ENCODE measurements around the gene NRP1.

NRP1 gene

DNA sequence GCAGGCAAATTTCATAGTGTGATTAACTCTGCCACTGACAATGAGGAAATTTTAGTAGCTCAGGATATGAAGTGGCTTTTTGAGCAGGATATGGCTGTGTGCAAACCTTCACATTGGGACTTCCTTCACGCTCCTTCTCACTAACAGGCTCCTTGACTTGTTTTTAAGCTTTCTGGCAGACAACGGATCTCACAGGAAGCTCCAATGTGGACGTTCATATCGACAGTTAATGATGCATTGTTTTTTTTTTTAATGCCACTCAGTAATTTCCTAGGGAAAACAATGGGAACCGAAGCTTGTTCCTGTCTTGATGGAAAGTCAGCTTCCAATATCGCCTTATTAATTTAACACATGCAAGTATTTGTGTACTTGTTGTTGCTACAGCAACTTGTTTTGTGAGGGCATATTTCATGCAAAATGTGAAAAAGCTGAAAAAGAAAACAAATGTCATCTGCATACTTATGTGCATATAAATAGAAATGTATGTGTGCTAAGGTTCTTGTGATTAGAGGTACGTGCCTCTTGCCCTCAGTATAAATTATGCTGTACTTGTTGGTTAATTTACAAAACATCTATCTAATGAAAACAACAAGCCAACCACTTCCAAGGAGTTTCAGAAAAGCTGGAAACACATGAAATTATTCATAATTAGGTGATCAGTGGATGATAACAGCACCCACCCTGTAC is 84.7 kb downstream of the NRP1 start:
- DNase-seq = peak in 2 of 3 donors; percentile 36 to 48
- Histone ChIP-seq H3K36me3 (ENCODE audit: control insufficient read depth in 4 of 4, insufficient read depth in 4 of 4, low read length in 3 of 4) (no peaks in the 10 kb centered on the region), H3K9me3 (ENCODE audit: control extremely low read depth in 1 of 5, control insufficient read depth in 4 of 5, insufficient read depth in 2 of 5, low read depth in 1 of 5, low read length in 4 of 5) (peaks cover 0 to 6% (median 0%) of the 10 kb centered on the region in 5 experiments), H3K4me1 (ENCODE audit: control extremely low read depth in 1 of 4, control insufficient read depth in 4 of 4, insufficient read depth in 4 of 4, low read length in 3 of 4) (peaks cover 10 to 30% (median 25%) of the 10 kb centered on the region in 4 experiments), H3K27ac (ENCODE audit: insufficient read depth in 1 of 2, low read depth in 1 of 2, low read length in 2 of 2, poor library complexity in 1 of 2, severe bottlenecking in 2 of 2) (no peak overlapping the region), H3K4me3 (ENCODE audit: control insufficient read depth in 1 of 7, extremely low read depth in 1 of 7, insufficient read depth in 4 of 7, low read depth in 2 of 7, low read length in 6 of 7) (peak overlapping the region in 3 of 7 experiments; percentile 23 to 52 (median 43)), H3K27me3 (replicated peaks in 2 of 5; ENCODE audit: control insufficient read depth in 4 of 5, insufficient read depth in 5 of 5, low read length in 4 of 5) (no peaks in the 10 kb centered on the region)
- POLR2A ChIA-PET = interaction anchor here (0.7 kb wide), 1 partner anchor 40 kb away, joined by 8 read pairs; no protein-coding TSS in a partner anchor
- CTCF ChIA-PET = interaction anchor here (0.6 to 1.7 kb wide), 6 partner anchors 11 to 1389 kb away, joined by 3 to 5 read pairs (median 3); no protein-coding TSS in a partner anchor
- WGBS (ENCODE audit: insufficient coverage) = 0% methylated on average over 4 of the region's 7 CpGs

DNA sequence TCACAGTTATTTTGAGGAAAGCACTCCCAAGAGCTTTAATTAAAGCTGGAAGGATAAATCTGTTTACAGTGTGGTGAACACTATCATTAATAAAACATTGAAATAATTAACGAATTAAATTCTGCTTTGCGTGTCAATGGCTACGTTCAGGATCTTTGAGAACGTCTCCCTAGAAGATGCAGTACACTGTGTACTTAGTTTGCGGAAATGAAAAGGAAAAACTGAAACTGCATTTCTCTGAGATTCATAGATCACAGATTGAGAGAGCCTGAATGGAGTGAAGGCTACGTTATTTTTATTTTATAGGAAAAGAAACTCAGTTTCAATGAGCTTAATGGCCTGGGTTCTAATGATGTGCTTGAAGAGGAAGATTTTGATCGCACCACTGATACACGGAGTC is 85.3 kb downstream of the NRP1 start:
- WGBS (ENCODE audit: insufficient coverage) = 60% methylated on average over 6 of the region's 8 CpGs
- H3K4me3 ChIP-seq (ENCODE audit: control insufficient read depth in 1 of 7, extremely low read depth in 1 of 7, insufficient read depth in 4 of 7, low read depth in 2 of 7, low read length in 6 of 7) = peak overlapping the region in 3 of 7 experiments; percentile 23 to 52 (median 43)
- H3K27ac ChIP-seq (ENCODE audit: insufficient read depth in 1 of 2, low read depth in 1 of 2, low read length in 2 of 2, poor library complexity in 1 of 2, severe bottlenecking in 2 of 2) = no peak overlapping the region
- peaks cover 0 to 6% (median 0%) of the 10 kb centered on the region in 5 experiments for H3K9me3 ChIP-seq (ENCODE audit: control extremely low read depth in 1 of 5, control insufficient read depth in 4 of 5, insufficient read depth in 2 of 5, low read depth in 1 of 5, low read length in 4 of 5)
- H3K36me3 ChIP-seq (ENCODE audit: control insufficient read depth in 4 of 4, insufficient read depth in 4 of 4, low read length in 3 of 4) = no peaks in the 10 kb centered on the region
- no peaks in the 10 kb centered on the region for H3K27me3 ChIP-seq (replicated peaks in 2 of 5; ENCODE audit: control insufficient read depth in 4 of 5, insufficient read depth in 5 of 5, low read length in 4 of 5)
- ChIA-PET CTCF (interaction anchor here (0.8 to 1.7 kb wide), 5 partner anchors 10 to 1389 kb away, joined by 3 to 5 read pairs (median 3); no protein-coding TSS in a partner anchor), POLR2A (interaction anchor here (0.7 kb wide), 1 partner anchor 41 kb away, joined by 8 read pairs; no protein-coding TSS in a partner anchor)
- H3K4me1 ChIP-seq (ENCODE audit: control extremely low read depth in 1 of 4, control insufficient read depth in 4 of 4, insufficient read depth in 4 of 4, low read length in 3 of 4) = peaks cover 10 to 30% (median 25%) of the 10 kb centered on the region in 4 experiments
- peak in 1 of 3 donors; percentile 25 for DNase-seq

DNA sequence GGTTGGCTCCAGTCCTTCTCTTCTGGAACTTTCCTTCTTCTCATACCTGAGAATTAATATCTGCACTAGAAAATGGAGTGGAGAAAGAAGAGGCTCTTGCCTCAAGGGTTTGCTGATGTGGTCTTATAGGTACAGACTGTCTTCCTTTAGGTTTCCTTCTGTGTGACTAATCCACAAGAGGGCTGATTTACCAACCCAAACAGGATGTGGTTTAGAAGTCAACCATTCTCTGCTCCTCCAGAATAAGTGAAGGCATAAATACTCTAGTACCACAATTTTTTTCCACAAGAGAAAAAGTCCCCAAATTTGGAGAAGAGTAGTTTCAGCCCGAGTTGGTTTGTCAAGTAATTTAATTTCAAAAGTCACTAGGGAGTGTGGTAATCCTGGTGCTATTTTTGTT is 85.8 kb downstream of the NRP1 start:
- Histone ChIP-seq H3K27ac (ENCODE audit: insufficient read depth in 1 of 2, low read depth in 1 of 2, low read length in 2 of 2, poor library complexity in 1 of 2, severe bottlenecking in 2 of 2) (no peak overlapping the region), H3K4me3 (ENCODE audit: control insufficient read depth in 1 of 7, extremely low read depth in 1 of 7, insufficient read depth in 4 of 7, low read depth in 2 of 7, low read length in 6 of 7) (no peak overlapping the region), H3K36me3 (ENCODE audit: control insufficient read depth in 4 of 4, insufficient read depth in 4 of 4, low read length in 3 of 4) (no peaks in the 10 kb centered on the region), H3K27me3 (replicated peaks in 2 of 5; ENCODE audit: control insufficient read depth in 4 of 5, insufficient read depth in 5 of 5, low read length in 4 of 5) (no peaks in the 10 kb centered on the region), H3K9me3 (ENCODE audit: control extremely low read depth in 1 of 5, control insufficient read depth in 4 of 5, insufficient read depth in 2 of 5, low read depth in 1 of 5, low read length in 4 of 5) (peaks cover 0 to 6% (median 0%) of the 10 kb centered on the region in 5 experiments), H3K4me1 (ENCODE audit: control extremely low read depth in 1 of 4, control insufficient read depth in 4 of 4, insufficient read depth in 4 of 4, low read length in 3 of 4) (peaks cover 10 to 30% (median 25%) of the 10 kb centered on the region in 4 experiments)
- WGBS (ENCODE audit: insufficient coverage) = no CpG with 5 or more reads among the region's 1 CpG
- POLR2A ChIA-PET = no interaction called here
- peak; percentile 71 to 93 (median 88) for DNase-seq
- CTCF ChIA-PET = interaction anchor here (1.1 kb wide), 1 partner anchor 1390 kb away, joined by 3 read pairs; no protein-coding TSS in a partner anchor

DNA sequence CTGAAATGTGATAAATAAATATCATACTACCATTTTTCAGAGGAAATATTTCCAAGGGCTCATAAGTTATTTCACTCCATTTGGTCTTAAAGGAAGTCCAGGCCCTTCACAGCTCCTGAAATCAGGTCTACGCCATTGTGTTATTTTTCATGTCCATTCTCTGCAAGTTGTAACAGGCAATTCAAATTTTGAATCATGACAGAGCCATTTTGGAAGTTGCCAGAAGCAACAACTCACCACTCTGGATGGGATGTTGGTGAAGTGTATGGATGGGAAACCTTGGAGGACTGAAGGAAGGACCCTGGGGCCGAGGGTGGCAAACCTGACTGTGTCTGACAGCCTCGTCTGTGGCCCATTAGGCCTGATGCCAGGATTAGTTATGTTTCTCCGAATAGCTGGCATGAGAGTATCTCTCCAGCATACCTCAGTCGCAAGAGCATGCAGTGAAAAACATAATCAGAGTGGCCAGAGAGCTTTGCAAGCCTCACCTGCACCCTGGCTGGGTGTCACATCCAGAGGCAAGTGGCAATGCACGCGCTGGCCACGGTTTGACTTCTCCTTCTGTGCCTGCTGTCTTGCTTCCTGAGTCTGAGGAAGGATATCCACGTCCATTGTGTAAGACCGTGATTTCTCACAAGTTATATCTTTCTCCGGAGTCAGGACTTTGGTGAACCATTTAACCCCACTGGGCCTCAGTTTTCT is 87.1 kb downstream of the NRP1 start:
- ChIA-PET CTCF (no interaction called here), POLR2A (no interaction called here)
- H3K4me3 ChIP-seq (ENCODE audit: control insufficient read depth in 1 of 7, extremely low read depth in 1 of 7, insufficient read depth in 4 of 7, low read depth in 2 of 7, low read length in 6 of 7) = no peak overlapping the region
- peaks cover 0 to 6% (median 0%) of the 10 kb centered on the region in 5 experiments for H3K9me3 ChIP-seq (ENCODE audit: control extremely low read depth in 1 of 5, control insufficient read depth in 4 of 5, insufficient read depth in 2 of 5, low read depth in 1 of 5, low read length in 4 of 5)
- DNase-seq = peak in 1 of 3 donors; percentile 18
- H3K27me3 ChIP-seq (replicated peaks in 2 of 5; ENCODE audit: control insufficient read depth in 4 of 5, insufficient read depth in 5 of 5, low read length in 4 of 5) = peaks cover 0 to 2% (median 0%) of the 10 kb centered on the region in 5 experiments
- H3K27ac ChIP-seq (ENCODE audit: insufficient read depth in 1 of 2, low read depth in 1 of 2, low read length in 2 of 2, poor library complexity in 1 of 2, severe bottlenecking in 2 of 2) = no peak overlapping the region
- 84% methylated on average over 10 of the region's 11 CpGs for WGBS (ENCODE audit: insufficient coverage)
- peaks cover 10 to 30% (median 25%) of the 10 kb centered on the region in 4 experiments for H3K4me1 ChIP-seq (ENCODE audit: control extremely low read depth in 1 of 4, control insufficient read depth in 4 of 4, insufficient read depth in 4 of 4, low read length in 3 of 4)
- no peaks in the 10 kb centered on the region for H3K36me3 ChIP-seq (ENCODE audit: control insufficient read depth in 4 of 4, insufficient read depth in 4 of 4, low read length in 3 of 4)

DNA sequence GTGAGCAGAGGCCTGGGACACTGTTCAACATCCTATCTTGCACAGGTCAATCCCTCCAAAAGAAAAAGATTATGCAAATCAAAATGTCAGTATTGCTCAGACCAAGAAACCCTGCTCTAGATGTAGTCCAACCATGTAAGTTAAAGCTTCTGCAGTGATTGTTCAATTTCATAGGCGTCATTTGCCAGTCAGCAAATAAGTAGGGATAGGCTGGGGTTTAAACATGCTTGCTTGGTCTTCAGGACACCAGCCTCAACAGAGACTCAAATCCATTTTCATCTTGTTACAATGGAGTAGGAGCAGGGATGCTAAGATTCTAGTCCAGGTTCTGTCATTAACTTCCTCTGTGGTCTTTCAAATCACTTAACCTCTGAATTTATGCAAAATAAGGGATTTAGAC is 89.1 kb downstream of the NRP1 start:
- CTCF ChIA-PET = no interaction called here
- Histone ChIP-seq H3K4me1 (ENCODE audit: control extremely low read depth in 1 of 4, control insufficient read depth in 4 of 4, insufficient read depth in 4 of 4, low read length in 3 of 4) (peaks cover 11 to 41% (median 31%) of the 10 kb centered on the region in 4 experiments), H3K27me3 (replicated peaks in 2 of 5; ENCODE audit: control insufficient read depth in 4 of 5, insufficient read depth in 5 of 5, low read length in 4 of 5) (peaks cover 0 to 2% (median 0%) of the 10 kb centered on the region in 5 experiments), H3K27ac (ENCODE audit: insufficient read depth in 1 of 2, low read depth in 1 of 2, low read length in 2 of 2, poor library complexity in 1 of 2, severe bottlenecking in 2 of 2) (no peak overlapping the region), H3K4me3 (ENCODE audit: control insufficient read depth in 1 of 7, extremely low read depth in 1 of 7, insufficient read depth in 4 of 7, low read depth in 2 of 7, low read length in 6 of 7) (no peak overlapping the region), H3K36me3 (ENCODE audit: control insufficient read depth in 4 of 4, insufficient read depth in 4 of 4, low read length in 3 of 4) (no peaks in the 10 kb centered on the region), H3K9me3 (ENCODE audit: control extremely low read depth in 1 of 5, control insufficient read depth in 4 of 5, insufficient read depth in 2 of 5, low read depth in 1 of 5, low read length in 4 of 5) (no peaks in the 10 kb centered on the region)
- POLR2A ChIA-PET = no interaction called here
- DNase-seq = no peak
- WGBS (ENCODE audit: insufficient coverage) = no CpG with 5 or more reads among the region's 1 CpG

DNA sequence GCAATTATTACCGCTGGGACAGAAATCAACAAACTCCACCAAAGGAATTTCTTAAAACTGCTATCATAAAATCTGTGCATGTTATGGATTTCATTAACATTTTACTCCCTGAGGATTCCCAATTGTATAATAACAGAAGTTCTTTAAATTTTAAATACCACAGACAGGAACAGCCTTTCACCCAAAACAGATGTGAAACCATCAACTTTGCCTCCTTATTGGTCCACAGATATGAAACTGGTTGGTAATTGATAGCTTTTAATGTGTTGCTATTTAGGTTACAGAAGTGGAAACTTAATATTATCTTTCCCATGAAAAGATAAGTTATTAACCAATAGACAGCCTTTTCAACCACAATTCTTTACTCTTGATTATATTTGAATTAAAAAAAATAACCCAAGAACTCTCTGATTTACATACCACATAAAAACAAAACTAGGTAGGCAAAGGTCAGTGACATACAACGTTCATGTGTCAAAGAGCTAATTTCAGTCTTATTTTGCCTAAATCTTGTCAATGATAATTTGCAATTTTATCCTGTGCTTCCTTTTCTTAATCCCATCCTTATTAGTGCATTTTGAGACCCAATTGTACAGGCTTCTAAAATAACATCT is 90.0 kb downstream of the NRP1 start:
- 90% methylated on average over 1 of the region's 2 CpGs for WGBS (ENCODE audit: insufficient coverage)
- ChIA-PET POLR2A (no interaction called here), CTCF (interaction anchor here (1.0 kb wide), 1 partner anchor 11 kb away, joined by 3 read pairs; no protein-coding TSS in a partner anchor)
- H3K36me3 ChIP-seq (ENCODE audit: control insufficient read depth in 4 of 4, insufficient read depth in 4 of 4, low read length in 3 of 4) = no peaks in the 10 kb centered on the region
- H3K9me3 ChIP-seq (ENCODE audit: control extremely low read depth in 1 of 5, control insufficient read depth in 4 of 5, insufficient read depth in 2 of 5, low read depth in 1 of 5, low read length in 4 of 5) = no peaks in the 10 kb centered on the region
- no peak overlapping the region for H3K27ac ChIP-seq (ENCODE audit: insufficient read depth in 1 of 2, low read depth in 1 of 2, low read length in 2 of 2, poor library complexity in 1 of 2, severe bottlenecking in 2 of 2)
- H3K27me3 ChIP-seq (replicated peaks in 2 of 5; ENCODE audit: control insufficient read depth in 4 of 5, insufficient read depth in 5 of 5, low read length in 4 of 5) = peaks cover 0 to 2% (median 0%) of the 10 kb centered on the region in 5 experiments
- peaks cover 5 to 32% (median 23%) of the 10 kb centered on the region in 4 experiments for H3K4me1 ChIP-seq (ENCODE audit: control extremely low read depth in 1 of 4, control insufficient read depth in 4 of 4, insufficient read depth in 4 of 4, low read length in 3 of 4)
- no peak for DNase-seq
- no peak overlapping the region for H3K4me3 ChIP-seq (ENCODE audit: control insufficient read depth in 1 of 7, extremely low read depth in 1 of 7, insufficient read depth in 4 of 7, low read depth in 2 of 7, low read length in 6 of 7)

All from common myeloid progenitor, CD34-positive (primary cell).